GM18508 (cell line): ENCODE measurements around the gene RAX2.
"Not testable (repeated sequence)": the region's sequence is repeated elsewhere in the genome, so short reads cannot be mapped to it uniquely, and the experiment has no call there.

Experiments used
- ATAC-seq: cut with Tn5 transposase; IDR thresholded peaks from one replicate; pipeline ENCODE4 v1.9.1; 2021; ENCODE audit warnings: moderate number of reproducible peaks; ENCODE audit not compliant: insufficient read depth, unreplicated experiment

The RAX2 gene

GRCh38 chr19:3780786-3781304 is 8.8 kb upstream of the RAX2 start:
- no peak for ATAC-seq

GRCh38 chr19:3778899-3779723 is 7.1 kb upstream of the RAX2 start:
- no peak for ATAC-seq

GRCh38 chr19:3778104-3778867 is 6.3 kb upstream of the RAX2 start:
- ATAC-seq: no peak

GRCh38 chr19:3776479-3777040 is 4.5 kb upstream of the RAX2 start:
- no peak for ATAC-seq

GRCh38 chr19:3775831-3776230 is 3.8 kb upstream of the RAX2 start:
- ATAC-seq: no peak

- ATAC-seq: no peak
Observed at GRCh38 chr19:3775374-3775711, 3.3 kb upstream of the RAX2 start.

GRCh38 chr19:3774621-3775373 is 2.8 kb upstream of the RAX2 start:
- no peak for ATAC-seq

GRCh38 chr19:3773814-3774515 is 1.9 kb upstream of the RAX2 start:
- ATAC-seq: no peak

GRCh38 chr19:3771000-3771905 is 775 bp downstream of the RAX2 start:
- ATAC-seq: no peak

- ATAC-seq: no peak
Observed at GRCh38 chr19:3770136-3770999, 1.7 kb downstream of the RAX2 start.

GRCh38 chr19:3769494-3769893 is 2.5 kb downstream of the RAX2 start:
- ATAC-seq: no peak

- ATAC-seq: no peak
Observed at GRCh38 chr19:3768748-3769099, 3.3 kb downstream of the RAX2 start.

GRCh38 chr19:3768015-3768747 is 3.8 kb downstream of the RAX2 start:
- no peak for ATAC-seq

GRCh38 chr19:3767050-3767449 is 5.0 kb downstream of the RAX2 start:
- no peak for ATAC-seq

GRCh38 chr19:3766520-3766919 is 5.5 kb downstream of the RAX2 start:
- ATAC-seq: no peak

GRCh38 chr19:3765757-3766156 is 6.3 kb downstream of the RAX2 start:
- not testable (repeated sequence) for ATAC-seq

- ATAC-seq: no peak
Observed at GRCh38 chr19:3765121-3765520, 6.9 kb downstream of the RAX2 start.
